Ishikawa (cell line): Measurements from ENCODE around the gene TSPAN11.
A peak's percentile ranks its signal among the peaks of the same experiment; 100 is the strongest.

Experiments
- CEBPB ChIP-seq: IDR thresholded peaks from 2 replicates; pipeline ENCODE4 v1.6.1; 2012
- CREB1 ChIP-seq: IDR thresholded peaks from 2 replicates; pipeline ENCODE4 v1.6.1; 2012; ENCODE audit warnings: low read depth
- EGR1 ChIP-seq: IDR thresholded peaks from 2 replicates; pipeline ENCODE4 v1.6.1; 2012
- EP300 ChIP-seq: IDR thresholded peaks from 2 replicates; pipeline ENCODE4 v1.6.1; 2012; ENCODE audit warnings: borderline replicate concordance
- FOXM1 ChIP-seq: IDR thresholded peaks from 2 replicates; pipeline ENCODE4 v1.6.1; 2012; ENCODE audit warnings: low read depth, borderline replicate concordance
- NFIC ChIP-seq: IDR thresholded peaks from 2 replicates; pipeline ENCODE4 v1.6.1; 2012
- RAD21 ChIP-seq: IDR thresholded peaks from 2 replicates; pipeline ENCODE4 v1.6.1; 2012; ENCODE audit warnings: low read depth
- TAF1 ChIP-seq: IDR thresholded peaks from 2 replicates; pipeline ENCODE4 v1.6.1; 2012; ENCODE audit warnings: low read depth, mild to moderate bottlenecking
- TCF12 ChIP-seq: IDR thresholded peaks from 2 replicates; pipeline ENCODE4 v1.6.1; 2012; ENCODE audit warnings: low read depth
- TEAD4 ChIP-seq: IDR thresholded peaks from 2 replicates; pipeline ENCODE4 v1.6.1; 2012
- USF1 ChIP-seq: IDR thresholded peaks from 2 replicates; pipeline ENCODE4 v1.6.1; 2012
- YY1 ChIP-seq: IDR thresholded peaks from 2 replicates; pipeline ENCODE4 v1.6.1; 2012; ENCODE audit warnings: low read depth
- ZBTB7A ChIP-seq: IDR thresholded peaks from 2 replicates; pipeline ENCODE4 v1.6.1; 2012; ENCODE audit warnings: low read depth
- TF ChIP-seq, protein P1 (sequence below): IDR thresholded peaks from 2 replicates; pipeline ENCODE4 v1.6.1; 2012; ENCODE audit warnings: low read depth, mild to moderate bottlenecking
- TF ChIP-seq, protein P2 (sequence below): IDR thresholded peaks from 2 replicates; pipeline ENCODE4 v1.6.1; 2012

Gene TSPAN11

GRCh38 chr12:30988646-30989286 is 62.2 kb downstream of the TSPAN11 start:
- no peak for TF ChIP-seq YY1

GRCh38 chr12:30989754-30990153 is 63.2 kb downstream of the TSPAN11 start:
- TF ChIP-seq TCF12 (no peak), USF1 (no peak), CREB1 (no peak), RAD21 (peak; percentile 66)

DNA sequence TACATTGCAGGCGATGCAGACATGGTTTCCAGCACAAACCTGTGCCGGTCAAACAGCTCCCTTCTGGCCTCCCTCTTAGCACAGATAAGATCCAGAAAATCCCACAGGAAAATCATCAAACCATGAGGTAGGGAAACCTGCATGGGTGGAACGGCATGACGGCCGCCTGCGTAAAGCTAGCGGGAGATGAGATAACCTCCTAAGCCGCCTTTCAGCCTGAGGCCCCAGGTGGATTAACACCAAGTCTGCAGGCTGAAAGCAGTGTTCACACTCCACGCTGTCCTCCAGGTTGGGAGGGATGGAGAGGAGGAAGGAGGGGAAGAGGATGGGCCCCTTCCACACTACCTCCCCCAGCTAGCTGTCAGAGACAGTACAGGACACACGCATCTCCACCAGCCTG is 63.8 kb downstream of the TSPAN11 start:
- TF ChIP-seq RAD21 (no peak), USF1 (no peak), FOXM1 (no peak), CREB1 (no peak), EP300 (no peak), EGR1 (no peak), CEBPB (no peak), YY1 (no peak), TCF12 (no peak), TEAD4 (no peak), ZBTB7A (no peak), TAF1 (no peak), NFIC (no peak)
- TF ChIP-seq, protein P1, sequence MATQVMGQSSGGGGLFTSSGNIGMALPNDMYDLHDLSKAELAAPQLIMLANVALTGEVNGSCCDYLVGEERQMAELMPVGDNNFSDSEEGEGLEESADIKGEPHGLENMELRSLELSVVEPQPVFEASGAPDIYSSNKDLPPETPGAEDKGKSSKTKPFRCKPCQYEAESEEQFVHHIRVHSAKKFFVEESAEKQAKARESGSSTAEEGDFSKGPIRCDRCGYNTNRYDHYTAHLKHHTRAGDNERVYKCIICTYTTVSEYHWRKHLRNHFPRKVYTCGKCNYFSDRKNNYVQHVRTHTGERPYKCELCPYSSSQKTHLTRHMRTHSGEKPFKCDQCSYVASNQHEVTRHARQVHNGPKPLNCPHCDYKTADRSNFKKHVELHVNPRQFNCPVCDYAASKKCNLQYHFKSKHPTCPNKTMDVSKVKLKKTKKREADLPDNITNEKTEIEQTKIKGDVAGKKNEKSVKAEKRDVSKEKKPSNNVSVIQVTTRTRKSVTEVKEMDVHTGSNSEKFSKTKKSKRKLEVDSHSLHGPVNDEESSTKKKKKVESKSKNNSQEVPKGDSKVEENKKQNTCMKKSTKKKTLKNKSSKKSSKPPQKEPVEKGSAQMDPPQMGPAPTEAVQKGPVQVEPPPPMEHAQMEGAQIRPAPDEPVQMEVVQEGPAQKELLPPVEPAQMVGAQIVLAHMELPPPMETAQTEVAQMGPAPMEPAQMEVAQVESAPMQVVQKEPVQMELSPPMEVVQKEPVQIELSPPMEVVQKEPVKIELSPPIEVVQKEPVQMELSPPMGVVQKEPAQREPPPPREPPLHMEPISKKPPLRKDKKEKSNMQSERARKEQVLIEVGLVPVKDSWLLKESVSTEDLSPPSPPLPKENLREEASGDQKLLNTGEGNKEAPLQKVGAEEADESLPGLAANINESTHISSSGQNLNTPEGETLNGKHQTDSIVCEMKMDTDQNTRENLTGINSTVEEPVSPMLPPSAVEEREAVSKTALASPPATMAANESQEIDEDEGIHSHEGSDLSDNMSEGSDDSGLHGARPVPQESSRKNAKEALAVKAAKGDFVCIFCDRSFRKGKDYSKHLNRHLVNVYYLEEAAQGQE: no peak
- TF ChIP-seq, protein P2, sequence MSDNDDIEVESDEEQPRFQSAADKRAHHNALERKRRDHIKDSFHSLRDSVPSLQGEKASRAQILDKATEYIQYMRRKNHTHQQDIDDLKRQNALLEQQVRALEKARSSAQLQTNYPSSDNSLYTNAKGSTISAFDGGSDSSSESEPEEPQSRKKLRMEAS: no peak

DNA sequence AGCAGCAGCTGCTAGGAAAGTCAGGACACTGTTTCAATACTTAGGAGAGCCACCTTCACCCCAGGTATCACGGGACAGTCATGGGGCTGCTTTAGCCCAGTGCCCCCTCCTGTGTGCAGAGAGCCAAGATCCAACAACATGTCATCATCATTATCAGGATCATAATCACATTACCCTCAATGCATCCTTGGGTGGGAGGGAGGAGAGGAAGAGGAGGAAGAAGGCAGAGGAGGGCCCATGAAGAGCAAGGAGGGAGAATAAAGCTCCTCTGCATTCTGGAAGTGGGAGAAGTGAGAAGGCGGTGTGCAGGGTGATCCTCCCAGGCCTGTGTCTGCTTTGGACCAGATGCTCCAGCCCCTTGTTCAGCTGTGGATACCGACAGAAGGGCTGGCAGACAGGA is 64.2 kb downstream of the TSPAN11 start:
- no peak for TF ChIP-seq EP300
- TF ChIP-seq CREB1: no peak
- TF ChIP-seq, protein P1: no peak
- no peak for TF ChIP-seq TCF12
- TF ChIP-seq, protein P2: no peak
- no peak for TF ChIP-seq EGR1
- no peak for TF ChIP-seq NFIC
- TF ChIP-seq TAF1: no peak
- no peak for TF ChIP-seq YY1
- TF ChIP-seq RAD21: no peak
- TF ChIP-seq ZBTB7A: no peak
- no peak for TF ChIP-seq USF1
- no peak for TF ChIP-seq TEAD4
- no peak for TF ChIP-seq FOXM1

DNA sequence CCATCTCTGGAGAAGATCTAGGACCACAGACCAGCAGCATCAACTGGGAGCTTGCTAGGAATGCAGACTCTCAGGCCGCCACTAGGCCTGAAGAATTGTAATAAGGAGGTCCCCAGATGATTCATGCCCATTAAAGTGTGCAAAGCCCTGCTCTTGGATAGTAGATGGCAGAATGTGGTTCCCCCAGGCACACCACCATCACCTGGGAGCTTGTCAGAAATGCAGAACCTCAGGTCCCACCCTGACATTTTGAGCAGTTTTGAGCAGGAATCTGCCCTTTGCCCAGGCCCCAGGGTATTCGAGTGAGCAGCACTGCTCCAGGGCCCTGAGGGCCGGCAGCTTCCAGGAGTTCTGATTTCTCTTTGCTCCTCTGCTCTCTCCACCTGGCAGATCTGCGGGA is 64.9 kb downstream of the TSPAN11 start:
- TF ChIP-seq FOXM1: no peak
- no peak for TF ChIP-seq USF1
- TF ChIP-seq CEBPB: no peak
- TF ChIP-seq TAF1: no peak
- no peak for TF ChIP-seq RAD21
- no peak for TF ChIP-seq YY1
- TF ChIP-seq TCF12: no peak
- no peak for TF ChIP-seq EP300
- TF ChIP-seq ZBTB7A: no peak
- TF ChIP-seq CREB1: no peak
- TF ChIP-seq NFIC: no peak
- TF ChIP-seq EGR1: no peak
- no peak for TF ChIP-seq TEAD4
- TF ChIP-seq, protein P1: no peak
- TF ChIP-seq, protein P2: no peak
